Measurements from ENCODE around the gene TAS2R39. TPM values are rescaled to one million over a fixed set of nuclear protein-coding genes. Genes with fewer than 3 reads are reported as not detected.

Gene TAS2R39
- total RNA-seq, 1 donor from 2014 or later, result not detected

DNA sequence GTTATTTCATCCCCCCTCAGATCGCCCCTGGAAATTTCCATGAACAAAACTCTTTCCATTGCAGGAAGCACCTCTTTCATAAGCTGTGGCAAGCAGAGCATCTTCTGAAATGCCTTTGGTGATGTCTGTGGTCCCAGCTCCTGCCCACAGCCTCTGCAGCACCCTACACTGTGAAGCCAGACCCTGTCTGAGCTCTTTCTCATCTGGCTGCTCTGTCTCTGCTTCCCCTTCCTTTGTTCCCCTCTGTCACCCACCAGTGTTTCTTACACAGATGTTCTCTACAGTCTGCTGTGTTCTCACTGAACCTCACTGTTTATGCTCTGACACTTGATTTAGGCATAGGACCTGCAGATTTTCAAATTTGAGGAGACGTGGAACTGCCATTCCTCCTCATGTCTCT, 1.9 kb upstream of the TAS2R39 start:
- H3K27me3 Mint-ChIP-seq (ENCODE audit: insufficient read depth, low read depth), result no peaks in the 10 kb centered on the region
- Histone ChIP-seq H3K27ac (no peak overlapping the region), H3K9ac (no peak overlapping the region), H3K36me3 (no peaks in the 10 kb centered on the region), H3K4me1 (no peaks in the 10 kb centered on the region), H3K4me2 (no peak overlapping the region), H2AFZ (replicated peaks) (peak overlapping the region; percentile 18), H3K9me3 (ENCODE audit: low read depth) (no peaks in the 10 kb centered on the region), H3K79me2 (ENCODE audit: low read depth) (no peaks in the 10 kb centered on the region), H4K20me1 (ENCODE audit: low read depth) (no peaks in the 10 kb centered on the region), H3K27me3 (no peaks in the 10 kb centered on the region), H3F3A (ENCODE audit: low read depth) (no peaks in the 10 kb centered on the region), H3K4me3 (no peak overlapping the region)
- no peaks in the 10 kb centered on the region for H3K36me3 Mint-ChIP-seq
- no peak for DNase-seq (ENCODE audit: low spot score)
- no peaks in the 10 kb centered on the region for H3K9me3 Mint-ChIP-seq
- no peaks in the 10 kb centered on the region for H3K4me1 Mint-ChIP-seq
- TF ChIP-seq EZH2 (IDR thresholded peaks at IDR 0.05) (no peak), EZH2phosphoT487 (IDR thresholded peaks at IDR 0.05) (no peak)
- H3K4me3 Mint-ChIP-seq, result no peak overlapping the region
- no peak overlapping the region for H3K27ac Mint-ChIP-seq

DNA sequence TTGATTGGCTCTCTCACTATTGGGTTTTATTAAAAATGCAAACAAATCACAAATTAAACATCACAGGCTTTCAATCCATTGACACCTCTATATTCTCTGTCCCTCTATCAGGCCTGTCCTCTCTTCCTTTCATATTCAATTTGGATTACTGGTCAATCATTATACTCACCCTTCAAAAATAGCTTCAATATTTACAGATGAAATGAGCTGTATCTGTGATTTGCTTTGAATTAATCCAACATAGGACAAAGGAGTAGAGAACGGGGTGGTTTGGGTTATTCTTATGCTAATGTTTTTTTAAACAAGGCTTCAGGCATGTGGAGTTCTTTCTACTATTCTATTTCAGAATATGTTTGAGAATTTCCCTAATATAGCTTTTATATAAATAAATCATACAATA, 2.3 kb downstream of the TAS2R39 start:
- no peaks in the 10 kb centered on the region for H3K9me3 ChIP-seq (ENCODE audit: low read depth)
- DNase-seq (ENCODE audit: low spot score), result no peak
- H4K20me1 ChIP-seq (ENCODE audit: low read depth), result no peaks in the 10 kb centered on the region
- H3F3A ChIP-seq (ENCODE audit: low read depth), result no peaks in the 10 kb centered on the region
- TF ChIP-seq, protein P1, sequence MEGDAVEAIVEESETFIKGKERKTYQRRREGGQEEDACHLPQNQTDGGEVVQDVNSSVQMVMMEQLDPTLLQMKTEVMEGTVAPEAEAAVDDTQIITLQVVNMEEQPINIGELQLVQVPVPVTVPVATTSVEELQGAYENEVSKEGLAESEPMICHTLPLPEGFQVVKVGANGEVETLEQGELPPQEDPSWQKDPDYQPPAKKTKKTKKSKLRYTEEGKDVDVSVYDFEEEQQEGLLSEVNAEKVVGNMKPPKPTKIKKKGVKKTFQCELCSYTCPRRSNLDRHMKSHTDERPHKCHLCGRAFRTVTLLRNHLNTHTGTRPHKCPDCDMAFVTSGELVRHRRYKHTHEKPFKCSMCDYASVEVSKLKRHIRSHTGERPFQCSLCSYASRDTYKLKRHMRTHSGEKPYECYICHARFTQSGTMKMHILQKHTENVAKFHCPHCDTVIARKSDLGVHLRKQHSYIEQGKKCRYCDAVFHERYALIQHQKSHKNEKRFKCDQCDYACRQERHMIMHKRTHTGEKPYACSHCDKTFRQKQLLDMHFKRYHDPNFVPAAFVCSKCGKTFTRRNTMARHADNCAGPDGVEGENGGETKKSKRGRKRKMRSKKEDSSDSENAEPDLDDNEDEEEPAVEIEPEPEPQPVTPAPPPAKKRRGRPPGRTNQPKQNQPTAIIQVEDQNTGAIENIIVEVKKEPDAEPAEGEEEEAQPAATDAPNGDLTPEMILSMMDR (IDR thresholded peaks at IDR 0.05), result no peak
- TF ChIP-seq EZH2phosphoT487 (IDR thresholded peaks at IDR 0.05) (no peak), EZH2 (IDR thresholded peaks at IDR 0.05) (no peak)
- Mint-ChIP-seq H3K4me3 (no peak overlapping the region), H3K36me3 (no peaks in the 10 kb centered on the region), H3K9me3 (no peaks in the 10 kb centered on the region), H3K27me3 (ENCODE audit: insufficient read depth, low read depth) (no peaks in the 10 kb centered on the region), H3K27ac (no peak overlapping the region), H3K4me1 (no peaks in the 10 kb centered on the region)
- no peaks in the 10 kb centered on the region for H3K36me3 ChIP-seq
- H2AFZ ChIP-seq (replicated peaks), result no peak overlapping the region
- H3K27ac ChIP-seq, result no peak overlapping the region
- no peaks in the 10 kb centered on the region for H3K27me3 ChIP-seq
- peaks cover 4% of the 10 kb centered on the region for H3K4me1 ChIP-seq
- H3K4me2 ChIP-seq, result no peak overlapping the region
- H3K4me3 ChIP-seq, result no peak overlapping the region
- H3K9ac ChIP-seq, result no peak overlapping the region
- H3K79me2 ChIP-seq (ENCODE audit: low read depth), result no peaks in the 10 kb centered on the region

DNA sequence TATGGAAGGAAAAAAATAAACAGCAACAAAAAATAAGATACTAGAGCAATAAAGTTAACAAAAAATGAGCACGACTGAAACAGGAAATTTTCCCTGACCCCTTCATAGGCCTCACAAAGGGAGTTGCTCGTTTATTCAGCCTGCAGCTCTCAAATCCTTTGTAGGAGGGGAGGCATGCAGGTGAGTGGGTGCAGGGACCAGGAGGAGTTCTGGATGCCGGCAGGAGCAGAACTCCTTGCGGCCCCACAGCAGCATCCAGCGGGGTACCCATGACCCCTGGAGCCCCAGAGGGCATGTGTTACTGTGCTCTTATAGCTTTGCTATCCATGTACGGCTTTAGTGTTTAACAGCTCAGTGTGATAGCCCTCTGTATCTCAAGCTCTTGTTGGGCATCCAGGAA, 5.8 kb downstream of the TAS2R39 start:
- Histone ChIP-seq H2AFZ (replicated peaks) (peak overlapping the region; percentile 44), H3K27ac (no peak overlapping the region), H3K9me3 (ENCODE audit: low read depth) (no peaks in the 10 kb centered on the region), H3F3A (ENCODE audit: low read depth) (no peaks in the 10 kb centered on the region), H3K4me1 (peaks cover 4% of the 10 kb centered on the region), H3K27me3 (no peaks in the 10 kb centered on the region), H3K4me3 (no peak overlapping the region), H3K9ac (no peak overlapping the region), H3K79me2 (ENCODE audit: low read depth) (no peaks in the 10 kb centered on the region), H3K4me2 (no peak overlapping the region), H4K20me1 (ENCODE audit: low read depth) (no peaks in the 10 kb centered on the region), H3K36me3 (no peaks in the 10 kb centered on the region)
- H3K9me3 Mint-ChIP-seq, result no peaks in the 10 kb centered on the region
- no peak overlapping the region for H3K4me3 Mint-ChIP-seq
- H3K27ac Mint-ChIP-seq, result no peak overlapping the region
- no peaks in the 10 kb centered on the region for H3K36me3 Mint-ChIP-seq
- H3K27me3 Mint-ChIP-seq (ENCODE audit: insufficient read depth, low read depth), result no peaks in the 10 kb centered on the region
- TF ChIP-seq EZH2 (IDR thresholded peaks at IDR 0.05) (no peak), EZH2phosphoT487 (IDR thresholded peaks at IDR 0.05) (no peak)
- TF ChIP-seq, protein P1 (IDR thresholded peaks at IDR 0.05), result no peak
- no peaks in the 10 kb centered on the region for H3K4me1 Mint-ChIP-seq
- no peak for DNase-seq (ENCODE audit: low spot score)

DNA sequence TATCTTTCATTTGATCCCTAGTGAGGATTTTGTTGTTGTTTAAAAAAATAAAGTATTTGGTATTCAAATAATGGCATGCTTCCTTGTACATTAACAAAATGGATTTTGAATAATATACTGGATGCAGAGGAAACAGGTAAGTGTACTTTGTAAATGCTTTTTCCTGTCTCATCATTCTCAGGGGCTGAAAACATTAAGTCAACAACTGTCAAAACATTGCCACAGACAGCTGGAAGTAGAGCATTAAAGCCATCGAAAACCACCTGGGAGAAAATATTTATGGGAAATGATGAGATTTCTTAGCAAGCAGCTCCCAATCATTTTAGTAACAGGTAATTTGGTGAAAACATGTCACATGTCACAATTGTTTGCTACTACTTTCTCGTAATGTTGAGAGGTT, 10.7 kb downstream of the TAS2R39 start:
- Histone ChIP-seq H2AFZ (replicated peaks) (no peak overlapping the region), H4K20me1 (ENCODE audit: low read depth) (no peaks in the 10 kb centered on the region), H3K9ac (no peak overlapping the region), H3K4me2 (no peak overlapping the region), H3K9me3 (ENCODE audit: low read depth) (no peaks in the 10 kb centered on the region), H3F3A (ENCODE audit: low read depth) (no peaks in the 10 kb centered on the region), H3K27me3 (no peaks in the 10 kb centered on the region), H3K79me2 (ENCODE audit: low read depth) (no peaks in the 10 kb centered on the region), H3K36me3 (no peaks in the 10 kb centered on the region), H3K4me1 (peaks cover 3% of the 10 kb centered on the region), H3K27ac (no peak overlapping the region), H3K4me3 (no peak overlapping the region)
- H3K9me3 Mint-ChIP-seq, result peaks cover 5% of the 10 kb centered on the region
- TF ChIP-seq, protein P1 (IDR thresholded peaks at IDR 0.05), result no peak
- TF ChIP-seq EZH2phosphoT487 (IDR thresholded peaks at IDR 0.05), result no peak
- no peak for TF ChIP-seq EZH2 (IDR thresholded peaks at IDR 0.05)
- H3K36me3 Mint-ChIP-seq, result no peaks in the 10 kb centered on the region
- no peaks in the 10 kb centered on the region for H3K4me1 Mint-ChIP-seq
- H3K4me3 Mint-ChIP-seq, result no peak overlapping the region
- no peak overlapping the region for H3K27ac Mint-ChIP-seq
- no peak for DNase-seq (ENCODE audit: low spot score)
- H3K27me3 Mint-ChIP-seq (ENCODE audit: insufficient read depth, low read depth), result peaks cover 2% of the 10 kb centered on the region
